ENCODE data around the gene HOXA6.

HOXA6 gene

DNA sequence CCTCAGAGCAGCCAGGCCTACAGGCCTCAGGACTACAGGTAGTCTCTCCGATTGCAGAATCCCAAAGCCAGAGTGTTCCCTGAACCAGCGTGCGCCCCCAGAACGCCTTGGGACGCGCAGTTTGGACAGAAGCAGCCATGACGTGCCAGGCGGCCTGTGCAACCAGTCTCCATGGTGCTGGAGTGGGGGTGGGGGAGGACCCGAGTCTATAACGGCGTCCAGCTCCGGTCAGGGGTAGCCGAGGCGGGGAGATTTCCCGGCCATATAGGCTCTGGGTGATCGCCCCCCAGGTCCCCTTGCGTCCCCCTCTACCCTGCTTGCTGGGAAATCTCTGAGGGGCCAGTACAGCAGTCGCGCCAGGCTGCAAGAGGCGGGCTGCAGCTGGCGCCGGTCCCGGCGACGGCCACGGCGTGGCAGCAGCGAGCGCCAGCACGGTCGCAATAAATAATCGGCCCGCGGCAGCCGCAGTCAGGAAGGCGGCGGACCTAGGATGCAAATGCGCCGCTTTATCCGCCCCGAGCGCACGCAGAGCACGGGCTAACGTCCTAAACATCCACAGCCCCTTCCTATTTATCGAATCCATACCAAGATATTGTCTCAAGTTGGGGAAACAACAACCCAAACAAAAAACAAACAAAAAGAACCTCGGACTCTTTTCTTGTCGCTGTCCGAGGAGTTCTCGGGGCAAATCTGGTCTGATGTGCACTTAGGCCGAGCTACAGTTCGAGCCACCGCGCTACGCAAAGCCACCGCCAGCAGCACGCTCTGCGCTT, 3.2 kb upstream of the HOXA6 start:
- peaks cover 52% of the 10 kb centered on the region for H4K20me1 ChIP-seq
- H3K9me3 ChIP-seq, result peaks cover 45% of the 10 kb centered on the region
- peak overlapping the region; percentile 77 for H3K4me2 ChIP-seq
- no peak for TF ChIP-seq Cebpa-rat (IDR thresholded peaks at IDR 0.05)
- H3K4me3 ChIP-seq, result peak overlapping the region; percentile 57
- no peak overlapping the region for H3K27ac ChIP-seq
- H3K9ac ChIP-seq, result no peak overlapping the region
- H3K4me1 ChIP-seq, result peaks cover 22% of the 10 kb centered on the region
- peaks cover 100% of the 10 kb centered on the region for H3K27me3 ChIP-seq
- H3K36me3 ChIP-seq, result no peaks in the 10 kb centered on the region

DNA sequence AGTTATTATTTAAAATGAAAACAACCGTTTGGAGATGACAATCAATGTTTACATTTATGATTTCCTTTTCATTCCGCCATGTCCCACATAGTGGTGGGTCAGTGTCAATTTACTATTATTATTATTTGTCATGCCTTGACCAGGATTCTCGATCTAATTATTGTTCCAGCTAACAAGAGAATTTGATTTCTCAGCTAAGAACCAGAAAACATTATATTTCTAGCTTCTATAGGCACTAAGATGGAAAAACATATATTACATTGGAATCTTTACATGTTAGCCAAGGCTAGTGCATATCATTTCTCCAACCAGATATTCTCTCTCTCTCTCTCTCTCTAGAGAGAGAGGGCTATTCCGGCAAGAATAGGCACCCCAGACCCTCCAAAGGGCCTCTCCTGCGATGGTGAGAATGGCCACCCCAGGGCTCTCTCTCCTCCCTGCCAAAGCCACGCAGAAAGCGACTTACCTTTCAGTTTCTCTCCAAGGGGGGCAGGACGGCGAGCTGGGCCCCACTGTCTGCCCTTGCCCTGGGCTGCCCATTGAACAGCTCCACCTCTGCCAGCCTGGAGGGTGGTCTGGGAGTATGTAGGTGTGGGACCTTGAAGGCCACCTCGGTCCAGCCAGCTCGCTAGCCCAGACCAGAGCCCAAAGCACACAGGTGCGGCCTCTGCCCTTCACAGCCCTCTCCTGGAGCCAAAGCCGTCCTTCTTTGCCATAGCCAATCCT, 2.4 kb upstream of the HOXA6 start:
- Histone ChIP-seq H3K9ac (no peak overlapping the region), H4K20me1 (peaks cover 44% of the 10 kb centered on the region), H3K4me2 (peak overlapping the region; percentile 77), H3K9me3 (peaks cover 45% of the 10 kb centered on the region), H3K27me3 (peaks cover 100% of the 10 kb centered on the region), H3K27ac (no peak overlapping the region), H3K4me1 (peaks cover 22% of the 10 kb centered on the region), H3K36me3 (0 out of 2 replicates have a peak, but pooled peaks cover 1% of the 10 kb centered on the region), H3K4me3 (peak overlapping the region; percentile 57)
- TF ChIP-seq Cebpa-rat (IDR thresholded peaks at IDR 0.05), result no peak

DNA sequence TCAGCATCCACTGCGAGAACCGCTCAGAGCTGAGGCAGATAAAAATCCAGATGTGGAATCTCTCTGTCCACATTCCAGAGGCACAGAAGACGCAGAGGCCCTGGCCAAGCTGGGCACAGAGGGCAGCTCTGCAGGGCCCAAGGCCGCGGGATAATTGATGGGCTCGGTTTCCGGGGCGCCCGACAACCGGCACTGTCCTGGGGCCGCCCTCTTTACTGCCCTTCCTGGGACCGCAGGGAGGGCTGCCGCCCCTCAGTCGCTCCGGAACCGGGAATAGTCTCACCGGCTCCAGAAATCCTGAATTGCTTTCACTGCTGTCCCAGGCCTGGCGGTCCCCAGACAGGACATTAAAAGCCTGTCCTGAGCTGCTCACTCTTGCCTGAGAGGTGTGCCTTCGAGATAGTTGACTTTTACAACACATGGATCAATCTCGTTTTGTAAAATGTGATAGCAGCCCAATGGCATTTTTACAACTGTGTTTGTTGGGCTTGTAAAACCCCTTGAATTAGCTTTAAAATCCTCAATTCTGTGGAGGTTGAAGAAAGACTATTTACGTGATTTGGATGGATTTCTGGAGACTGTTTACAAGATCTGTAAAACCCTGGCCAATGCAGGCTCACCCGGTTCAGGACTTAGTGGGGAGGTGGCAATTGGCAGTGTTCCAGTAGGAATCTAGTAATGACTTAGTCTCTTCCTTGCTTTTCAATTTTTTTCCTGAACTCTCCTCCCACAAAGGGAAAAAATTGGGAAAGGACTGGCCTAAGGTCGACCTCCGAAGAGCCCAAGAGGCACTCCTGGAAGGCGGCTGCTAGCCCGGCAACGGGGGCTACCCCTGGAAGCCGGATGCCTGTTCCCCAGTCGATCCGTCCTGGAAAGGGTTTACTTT, 1.4 kb upstream of the HOXA6 start:
- H4K20me1 ChIP-seq, result peaks cover 34% of the 10 kb centered on the region
- peak overlapping the region; percentile 25; the same call in 1 of the 2 replicates for H3K4me3 ChIP-seq
- no peak overlapping the region for H3K4me2 ChIP-seq

DNA sequence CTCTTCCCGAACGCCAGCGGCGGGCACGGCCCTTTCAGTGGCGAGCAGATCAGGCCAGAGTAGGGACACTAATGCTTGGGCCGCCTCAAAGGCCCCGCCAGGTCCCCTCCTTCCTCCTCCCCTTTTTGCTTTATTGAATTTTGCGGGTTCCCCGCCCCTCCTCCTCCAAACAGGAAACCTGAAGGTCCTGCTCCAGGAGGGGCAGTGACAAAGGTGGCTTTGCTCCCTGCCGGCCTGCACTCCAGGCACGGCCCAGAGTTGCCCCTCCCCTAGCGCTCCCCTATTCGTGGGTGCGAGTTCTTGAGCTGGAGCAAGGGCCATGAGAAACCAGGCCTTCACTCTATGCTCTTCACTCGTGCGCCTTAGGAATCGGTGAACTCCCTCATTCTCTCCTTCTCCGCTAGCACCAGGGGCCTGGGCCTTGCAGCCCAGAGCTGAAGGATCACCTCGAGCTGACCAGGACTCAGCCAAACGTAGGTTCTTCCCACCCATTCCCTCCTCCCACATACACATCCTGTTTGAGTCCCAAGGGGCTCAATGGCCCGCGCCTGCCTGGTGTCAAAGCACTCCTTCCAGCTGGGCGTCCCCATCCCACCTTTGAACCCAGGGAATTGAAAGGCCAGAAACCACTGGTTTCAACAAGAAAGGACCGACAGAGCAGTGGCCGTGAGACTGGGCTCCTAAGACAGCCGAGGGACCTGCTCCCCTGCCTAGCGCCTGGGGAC, 619 bp upstream of the HOXA6 start:
- no peak for TF ChIP-seq Cebpa-rat (IDR thresholded peaks at IDR 0.05)
- H3K27ac ChIP-seq, result no peak overlapping the region
- H3K9ac ChIP-seq, result no peak overlapping the region
- H3K4me2 ChIP-seq, result no peak overlapping the region
- peaks cover 26% of the 10 kb centered on the region for H4K20me1 ChIP-seq
- H3K9me3 ChIP-seq, result peaks cover 58% of the 10 kb centered on the region
- peaks cover 100% of the 10 kb centered on the region for H3K27me3 ChIP-seq
- peaks cover 22% of the 10 kb centered on the region for H3K4me1 ChIP-seq
- H3K4me3 ChIP-seq, result peak overlapping the region; percentile 25; the same call in 1 of the 2 replicates
- peaks cover 13% of the 10 kb centered on the region for H3K36me3 ChIP-seq

More for the DNA sequence above, 1.4 kb upstream of the HOXA6 start:
- H3K27me3 ChIP-seq, result peaks cover 100% of the 10 kb centered on the region
- peaks cover 22% of the 10 kb centered on the region for H3K4me1 ChIP-seq
- no peak for TF ChIP-seq Cebpa-rat (IDR thresholded peaks at IDR 0.05)
- H3K9ac ChIP-seq, result no peak overlapping the region
- H3K9me3 ChIP-seq, result peaks cover 50% of the 10 kb centered on the region
- H3K36me3 ChIP-seq, result 0 out of 2 replicates have a peak, but pooled peaks cover 8% of the 10 kb centered on the region
- no peak overlapping the region for H3K27ac ChIP-seq

DNA sequence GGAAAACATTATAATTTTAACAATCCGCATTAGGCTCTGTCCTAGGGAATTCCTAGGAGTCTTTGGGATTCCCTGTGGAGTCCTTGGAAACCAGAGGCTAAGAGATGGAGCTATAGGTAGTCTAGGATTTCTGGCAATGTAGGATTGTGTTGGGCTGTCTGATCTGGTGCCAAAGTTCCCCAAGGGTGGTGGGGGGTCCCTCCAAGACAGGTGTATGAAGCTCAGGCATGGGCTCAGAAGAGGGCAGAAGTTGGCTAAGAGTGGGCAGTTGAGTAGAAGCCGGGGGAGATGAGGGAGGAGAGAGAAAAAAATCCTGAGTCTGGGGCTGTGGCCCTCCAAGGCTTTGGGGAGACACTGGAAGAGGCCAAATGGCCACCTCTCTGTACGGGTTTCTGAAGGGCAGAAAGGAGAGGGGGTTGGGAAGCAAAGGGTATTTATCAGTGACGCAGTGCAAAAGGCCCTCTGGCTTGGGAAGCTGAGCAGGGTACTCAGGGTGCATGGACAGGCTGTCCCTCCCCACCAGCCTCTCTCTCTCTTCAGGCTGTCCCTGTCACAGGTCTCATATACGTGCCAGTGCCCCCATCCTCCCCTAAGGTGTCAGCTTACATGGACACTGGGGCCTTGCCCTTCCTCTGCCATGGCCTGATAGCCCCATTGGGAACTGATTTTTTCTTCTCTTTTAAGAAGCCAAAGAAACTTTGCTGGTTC, 929 bp downstream of the HOXA6 start:
- peaks cover 100% of the 10 kb centered on the region for H3K27me3 ChIP-seq

DNA sequence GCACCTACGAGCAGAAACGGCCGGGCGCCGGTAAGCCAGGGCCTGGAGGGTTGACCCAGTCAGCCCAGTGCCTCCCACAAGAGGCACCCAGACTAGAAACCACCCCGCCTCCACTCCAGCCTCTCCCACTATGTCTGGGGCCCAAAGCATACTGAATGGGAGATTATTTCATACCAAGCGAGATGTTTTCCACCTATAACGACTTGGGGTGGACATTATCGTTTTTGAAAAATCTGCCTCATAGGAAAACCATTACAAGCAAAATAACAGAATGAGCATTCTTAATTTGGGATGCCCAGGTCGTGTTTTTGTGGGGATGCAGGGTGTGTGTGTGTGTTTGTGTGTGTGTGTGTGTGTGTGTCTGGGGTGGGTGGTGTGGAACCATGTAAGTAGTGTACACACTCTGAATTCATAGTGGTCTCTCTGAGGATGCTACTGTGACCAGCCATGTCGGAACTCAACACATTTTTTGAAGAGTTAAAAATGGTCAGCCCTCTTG, 1.6 kb downstream of the HOXA6 start:
- Histone ChIP-seq H3K4me3 (no peak overlapping the region), H3K4me2 (no peak overlapping the region), H3K27ac (no peak overlapping the region), H3K9ac (no peak overlapping the region), H3K27me3 (peaks cover 96% of the 10 kb centered on the region), H3K4me1 (peaks cover 6% of the 10 kb centered on the region; the same call in 1 of the 2 replicates), H4K20me1 (peaks cover 4% of the 10 kb centered on the region; the same call in 1 of the 2 replicates), H3K9me3 (peaks cover 74% of the 10 kb centered on the region), H3K36me3 (peaks cover 20% of the 10 kb centered on the region)
- TF ChIP-seq Cebpa-rat (IDR thresholded peaks at IDR 0.05), result no peak

More for the DNA sequence above, 929 bp downstream of the HOXA6 start:
- Histone ChIP-seq H3K9ac (no peak overlapping the region), H3K4me3 (no peak overlapping the region), H3K36me3 (peaks cover 20% of the 10 kb centered on the region), H3K4me2 (no peak overlapping the region), H3K27ac (no peak overlapping the region), H3K9me3 (peaks cover 73% of the 10 kb centered on the region), H3K4me1 (peaks cover 13% of the 10 kb centered on the region), H4K20me1 (peaks cover 10% of the 10 kb centered on the region)
- TF ChIP-seq Cebpa-rat (IDR thresholded peaks at IDR 0.05), result no peak

DNA sequence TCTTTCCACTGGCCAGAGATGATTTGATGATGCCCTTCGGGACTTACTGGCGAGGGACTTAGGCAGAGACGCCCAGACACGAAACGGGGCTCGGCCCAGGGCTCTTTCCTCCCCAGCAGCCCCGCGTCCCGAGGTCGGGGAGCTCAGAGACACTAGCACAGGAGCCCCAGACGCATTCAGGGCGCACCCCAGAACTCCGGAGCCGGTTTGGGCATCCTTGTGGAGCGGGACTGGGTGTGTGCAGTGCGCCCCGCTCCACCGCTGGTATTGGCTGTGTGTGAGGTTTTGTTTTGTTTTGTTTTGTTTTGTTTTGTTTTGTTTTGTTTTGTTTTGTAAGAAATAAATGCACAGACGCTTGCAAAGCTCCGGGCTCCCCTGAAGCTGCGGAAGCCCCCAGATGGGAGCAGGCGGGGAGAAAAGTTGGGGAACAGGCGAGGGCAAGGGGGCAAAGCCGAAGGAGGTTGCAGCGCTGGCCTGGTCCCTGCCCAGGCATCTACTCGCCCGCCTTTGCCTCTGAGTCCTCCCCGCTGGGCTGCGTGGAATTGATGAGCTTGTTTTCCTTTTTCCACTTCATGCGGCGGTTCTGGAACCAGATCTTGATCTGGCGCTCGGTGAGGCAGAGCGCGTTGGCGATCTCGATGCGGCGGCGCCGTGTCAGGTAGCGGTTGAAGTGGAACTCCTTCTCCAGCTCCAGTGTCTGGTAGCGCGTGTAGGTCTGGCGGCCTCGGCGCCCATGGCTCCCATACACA, 2.2 kb downstream of the HOXA6 start:
- Histone ChIP-seq H3K36me3 (peaks cover 20% of the 10 kb centered on the region), H3K4me2 (no peak overlapping the region), H3K27me3 (peaks cover 90% of the 10 kb centered on the region), H3K4me3 (no peak overlapping the region), H3K4me1 (0 out of 2 replicates have a peak, but pooled peaks cover 6% of the 10 kb centered on the region), H3K27ac (no peak overlapping the region), H3K9me3 (peaks cover 74% of the 10 kb centered on the region), H4K20me1 (peaks cover 4% of the 10 kb centered on the region; the same call in 1 of the 2 replicates), H3K9ac (no peak overlapping the region)
- TF ChIP-seq Cebpa-rat (IDR thresholded peaks at IDR 0.05), result no peak

DNA sequence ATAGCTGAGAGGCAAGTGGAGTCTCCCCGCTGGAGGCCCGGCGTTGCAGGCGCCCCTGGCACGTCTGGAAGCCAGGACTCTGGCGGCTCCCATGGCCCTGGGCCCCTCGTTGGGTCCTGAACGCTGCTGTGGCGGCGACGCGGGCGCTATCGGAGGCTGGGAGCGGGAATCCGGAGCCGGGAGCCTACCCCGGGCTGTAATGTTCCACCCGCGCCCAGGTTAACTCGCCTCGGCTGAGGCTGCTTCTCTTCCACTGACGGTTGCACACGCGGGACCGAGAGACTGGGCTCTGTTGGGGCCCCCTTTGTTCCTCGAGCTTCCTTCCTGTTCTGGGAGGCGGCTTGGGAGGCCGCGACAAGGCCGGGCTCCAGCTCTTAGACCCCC, 2.8 kb downstream of the HOXA6 start:
- no peak overlapping the region for H3K9ac ChIP-seq
- TF ChIP-seq Cebpa-rat (IDR thresholded peaks at IDR 0.05), result no peak
- H3K36me3 ChIP-seq, result peaks cover 20% of the 10 kb centered on the region
- H3K27ac ChIP-seq, result no peak overlapping the region
- H3K4me1 ChIP-seq, result 0 out of 2 replicates have a peak, but pooled peaks cover 6% of the 10 kb centered on the region
- H4K20me1 ChIP-seq, result peaks cover 4% of the 10 kb centered on the region; the same call in 1 of the 2 replicates
- no peak overlapping the region for H3K4me3 ChIP-seq
- H3K27me3 ChIP-seq, result peaks cover 84% of the 10 kb centered on the region
- no peak overlapping the region for H3K4me2 ChIP-seq
- peaks cover 74% of the 10 kb centered on the region for H3K9me3 ChIP-seq

Measured in BLaER1 (cell line).